PC-3 (cell line): ENCODE measurements around the gene KCTD2. TPM values are rescaled to one million over a fixed set of nuclear protein-coding genes. Genes with fewer than 3 reads are reported as not detected.

ENCODE experiments used
- ATAC-seq: fragments of 200-7000 bp; cut with Tn5 transposase; 2 replicates; pipeline ENCODE4 v1.9.1; 2020; ENCODE audit warnings: mild to moderate bottlenecking, moderate library complexity
- BruUV-seq: library from RNA; stranded (reverse); fragments of 400-500 nt; replicated peaks from 2 replicates; lab custom pipeline; 2021; lab: Mats Ljungman, UMichigan
- CTCF ChIA-PET: fragments of 300-600 bp; sonication (Branson Sonifier 250); formaldehyde crosslinking; loops from one replicate; lab custom pipeline; 2022; ENCODE audit warnings: antibody characterized with exemption; lab: Charles Lee
- POLR2A ChIA-PET: fragments of 300-600 bp; sonication (Branson Sonifier 250); formaldehyde crosslinking; loops from one replicate; lab custom pipeline; 2022; ENCODE audit warnings: antibody characterized with exemption; ENCODE audit not compliant: unreplicated experiment; lab: Charles Lee
- DNase-seq: peaks from one replicate; pipeline ENCODE4 v3.0.0-alpha.2; 2015
- H2AFZ ChIP-seq: fragments of 300-600 bp; sonication (generic); 2 replicates; pipeline ENCODE4 v1.6.0; 2016; ENCODE audit warnings: antibody characterized with exemption, low read length
- H3F3A ChIP-seq: fragments of 300-600 bp; sonication (generic); one replicate; pipeline ENCODE4 v1.6.0; 2017; ENCODE audit warnings: antibody characterized with exemption, low read length, control low read depth, mild to moderate bottlenecking; ENCODE audit not compliant: unreplicated experiment
- H3K27ac ChIP-seq: fragments of 300-600 bp; sonication (generic); 2 replicates; pipeline ENCODE4 v1.5.1; 2016; ENCODE audit warnings: mild to moderate bottlenecking, low read length
- H3K27me3 ChIP-seq: fragments of 300-600 bp; sonication (generic); 2 replicates; pipeline ENCODE4 v1.6.1; 2016; ENCODE audit warnings: low read length, mixed read lengths
- H3K36me3 ChIP-seq: fragments of 300-600 bp; sonication (generic); 2 replicates; pipeline ENCODE4 v1.6.1; 2016; ENCODE audit warnings: low read depth, mixed run types, low read length, mixed read lengths
- H3K4me1 ChIP-seq: fragments of 300-600 bp; sonication (generic); 2 replicates; pipeline ENCODE4 v1.5.1; 2016; ENCODE audit warnings: low read length; ENCODE audit not compliant: insufficient read depth
- H3K4me2 ChIP-seq: fragments of 300-600 bp; sonication (generic); 2 replicates; pipeline ENCODE4 v1.6.0; 2016; ENCODE audit warnings: low read length
- H3K4me3 ChIP-seq: fragments of 300-600 bp; sonication (generic); 2 replicates; pipeline ENCODE4 v1.5.1; 2016; ENCODE audit warnings: mild to moderate bottlenecking, low read length, mixed read lengths
- H3K79me2 ChIP-seq: fragments of 300-600 bp; sonication (generic); 2 replicates; pipeline ENCODE4 v1.6.1; 2017; ENCODE audit warnings: low read length, mixed read lengths
- H3K9ac ChIP-seq: fragments of 300-600 bp; sonication (generic); 2 replicates; pipeline ENCODE4 v1.6.0; 2016; ENCODE audit warnings: mild to moderate bottlenecking, low read length
- H3K9me2 ChIP-seq: fragments of 300-600 bp; sonication (generic); replicated peaks from 2 replicates; pipeline ENCODE4 v1.6.1; 2016; ENCODE audit warnings: mixed run types, low read length, mixed read lengths
- H3K9me3 ChIP-seq: fragments of 300-600 bp; sonication (generic); 2 replicates; pipeline ENCODE4 v1.6.1; 2016; ENCODE audit warnings: low read length, mixed read lengths
- H4K20me1 ChIP-seq: fragments of 300-600 bp; sonication (generic); 2 replicates; pipeline ENCODE4 v1.6.1; 2016; ENCODE audit warnings: low read length, mixed read lengths
- EZH2 ChIP-seq: fragments of 300-600 bp; sonication (generic); IDR thresholded peaks from one replicate; pipeline ENCODE4 v1.6.1; 2017; ENCODE audit warnings: antibody characterized with exemption, mild to moderate bottlenecking, low read length; ENCODE audit not compliant: unreplicated experiment
- EZH2phosphoT487 ChIP-seq: fragments of 300-600 bp; sonication (generic); IDR thresholded peaks from 2 replicates; pipeline ENCODE4 v1.6.1; 2018; ENCODE audit warnings: mild to moderate bottlenecking, antibody characterized with exemption, low read length, borderline replicate concordance
- intact Hi-C: fragments of 100-400 bp; cut with micrococcal nuclease; formaldehyde crosslinking; loops from 2 replicates; pipeline ENCODE4 v1.9.0; 2023
- total RNA-seq: library from RNA; depleted of rRNA; stranded (reverse); fragments of >200 nt; gene quantifications from 2 replicates; pipeline ENCODE4 v1.2.3, GENCODE V29; 2014
- TF ChIP-seq, protein P1 (sequence below): fragments of 300-600 bp; sonication (generic); conservative IDR thresholded peaks from 2 replicates; pipeline ENCODE4 v1.5.1; 2017; ENCODE audit warnings: antibody characterized with exemption, low read depth, mild to moderate bottlenecking, low read length

KCTD2 gene
- total RNA-seq, 1 experiment from 2014 or later: 28.0 TPM

DNA sequence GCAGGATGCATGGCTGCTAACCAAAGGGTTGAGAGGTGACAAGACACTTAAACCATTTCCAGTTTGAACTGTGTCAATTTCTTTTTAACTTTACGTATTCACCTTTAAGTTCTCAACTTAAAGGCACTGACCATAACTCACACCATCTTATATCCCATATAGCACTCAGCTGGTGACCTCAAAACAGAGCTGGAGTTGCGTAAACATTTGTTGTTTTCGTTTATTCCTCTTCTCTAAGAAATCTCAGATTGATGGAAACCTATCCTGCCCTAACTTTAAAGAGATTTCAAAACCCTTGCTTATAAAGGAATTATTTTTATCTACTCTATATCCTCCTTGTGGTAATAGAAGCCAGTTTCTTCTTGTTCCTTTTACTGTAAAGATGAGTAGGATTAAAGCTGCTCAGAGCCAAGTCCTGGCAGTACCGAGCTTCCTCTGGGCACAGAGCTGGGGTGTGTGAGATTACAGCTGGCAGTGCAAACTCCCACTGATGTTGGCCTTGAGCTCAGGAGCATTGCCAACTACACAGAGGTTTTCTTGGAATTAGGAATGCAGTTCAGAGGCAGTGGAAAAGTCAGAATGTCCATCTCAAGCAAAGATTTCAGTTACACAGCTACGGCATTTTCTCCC is 1.3 kb downstream of the KCTD2 start:
- Histone ChIP-seq H3K4me2 (peak overlapping the region; percentile 95), H3K27me3 (no peaks in the 10 kb centered on the region), H3K4me1 (peaks cover 13% of the 10 kb centered on the region), H2AFZ (no peak overlapping the region), H3K79me2 (peaks cover 50% of the 10 kb centered on the region), H3K27ac (no peak overlapping the region), H3F3A (no peaks in the 10 kb centered on the region), H3K36me3 (peaks cover 19% of the 10 kb centered on the region; the same call in 1 of the 2 replicates), H3K4me3 (peak overlapping the region; percentile 99), H3K9ac (peak overlapping the region; percentile 81), H3K9me3 (no peaks in the 10 kb centered on the region), H4K20me1 (no peaks in the 10 kb centered on the region), H3K9me2 (no peaks in the 10 kb centered on the region)
- ATAC-seq: 0 out of 2 replicates have a peak, but pooled peaks have one; percentile 5
- peak; percentile 23 for DNase-seq
- TF ChIP-seq EZH2 (no peak), EZH2phosphoT487 (no peak)
- TF ChIP-seq, protein P1, sequence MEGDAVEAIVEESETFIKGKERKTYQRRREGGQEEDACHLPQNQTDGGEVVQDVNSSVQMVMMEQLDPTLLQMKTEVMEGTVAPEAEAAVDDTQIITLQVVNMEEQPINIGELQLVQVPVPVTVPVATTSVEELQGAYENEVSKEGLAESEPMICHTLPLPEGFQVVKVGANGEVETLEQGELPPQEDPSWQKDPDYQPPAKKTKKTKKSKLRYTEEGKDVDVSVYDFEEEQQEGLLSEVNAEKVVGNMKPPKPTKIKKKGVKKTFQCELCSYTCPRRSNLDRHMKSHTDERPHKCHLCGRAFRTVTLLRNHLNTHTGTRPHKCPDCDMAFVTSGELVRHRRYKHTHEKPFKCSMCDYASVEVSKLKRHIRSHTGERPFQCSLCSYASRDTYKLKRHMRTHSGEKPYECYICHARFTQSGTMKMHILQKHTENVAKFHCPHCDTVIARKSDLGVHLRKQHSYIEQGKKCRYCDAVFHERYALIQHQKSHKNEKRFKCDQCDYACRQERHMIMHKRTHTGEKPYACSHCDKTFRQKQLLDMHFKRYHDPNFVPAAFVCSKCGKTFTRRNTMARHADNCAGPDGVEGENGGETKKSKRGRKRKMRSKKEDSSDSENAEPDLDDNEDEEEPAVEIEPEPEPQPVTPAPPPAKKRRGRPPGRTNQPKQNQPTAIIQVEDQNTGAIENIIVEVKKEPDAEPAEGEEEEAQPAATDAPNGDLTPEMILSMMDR: no peak
- BruUV-seq: no TSS peak
- intact Hi-C loops: no loop called here
- CTCF ChIA-PET: interaction anchor here (0.6 to 1.3 kb wide), 6 partner anchors 8 to 87 kb away, joined by 3 to 6 read pairs (median 3); no protein-coding TSS in a partner anchor
- POLR2A ChIA-PET: interaction anchor here (0.6 to 1.0 kb wide), 4 partner anchors 13 to 529 kb away, joined by 3 to 30 read pairs (median 4); no protein-coding TSS in a partner anchor

DNA sequence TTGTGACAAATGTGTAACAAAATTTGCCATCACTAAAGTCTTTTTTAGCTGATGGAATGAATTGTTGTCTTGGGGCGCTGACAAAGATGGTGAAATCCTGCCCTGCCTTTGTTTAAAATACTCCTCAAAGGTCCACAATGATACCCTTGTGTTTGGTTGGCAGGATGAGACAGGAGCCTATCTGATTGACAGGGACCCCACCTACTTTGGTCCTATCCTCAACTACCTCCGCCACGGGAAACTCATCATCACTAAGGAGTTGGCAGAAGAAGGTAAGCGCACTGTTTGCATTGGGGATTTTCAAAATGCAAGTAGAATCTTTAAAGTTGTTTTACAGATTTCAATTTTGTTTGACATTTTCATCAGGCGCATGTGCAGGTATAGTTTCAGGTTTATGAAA is 2.0 kb downstream of the KCTD2 start:
- CTCF ChIA-PET: interaction anchor here (0.6 to 1.3 kb wide), 6 partner anchors 7 to 87 kb away, joined by 3 to 6 read pairs (median 3); no protein-coding TSS in a partner anchor
- intact Hi-C loops: no loop called here

More for the DNA sequence above, 2.0 kb downstream of the KCTD2 start:
- Histone ChIP-seq H4K20me1 (no peaks in the 10 kb centered on the region), H3K9ac (no peak overlapping the region), H3K79me2 (peaks cover 46% of the 10 kb centered on the region), H3K4me1 (peaks cover 13% of the 10 kb centered on the region), H3K4me3 (peak overlapping the region; percentile 99), H3F3A (no peaks in the 10 kb centered on the region), H3K27ac (no peak overlapping the region), H3K4me2 (peak overlapping the region; percentile 95), H3K9me3 (no peaks in the 10 kb centered on the region), H3K9me2 (no peaks in the 10 kb centered on the region), H3K36me3 (peaks cover 23% of the 10 kb centered on the region; the same call in 1 of the 2 replicates), H3K27me3 (no peaks in the 10 kb centered on the region), H2AFZ (no peak overlapping the region)
- no TSS peak for BruUV-seq
- DNase-seq (no peak), ATAC-seq (no peak)
- TF ChIP-seq EZH2 (no peak), EZH2phosphoT487 (no peak)
- TF ChIP-seq, protein P1: no peak
- POLR2A ChIA-PET: interaction anchor here (0.6 to 1.0 kb wide), 2 partner anchors 12 to 19 kb away, joined by 3 to 30 read pairs; no protein-coding TSS in a partner anchor
